GM21825 (cell line): Measurements from ENCODE around the gene CPD.
"Not testable (repeated sequence)": the region's sequence is repeated elsewhere in the genome, so short reads cannot be mapped to it uniquely, and the experiment has no call there.

ENCODE experiments used
- ATAC-seq: cut with Tn5 transposase; IDR thresholded peaks from one replicate; pipeline ENCODE4 v1.9.1; 2021; ENCODE audit warnings: mild to moderate bottlenecking, moderate library complexity; ENCODE audit not compliant: unreplicated experiment

The CPD gene

DNA sequence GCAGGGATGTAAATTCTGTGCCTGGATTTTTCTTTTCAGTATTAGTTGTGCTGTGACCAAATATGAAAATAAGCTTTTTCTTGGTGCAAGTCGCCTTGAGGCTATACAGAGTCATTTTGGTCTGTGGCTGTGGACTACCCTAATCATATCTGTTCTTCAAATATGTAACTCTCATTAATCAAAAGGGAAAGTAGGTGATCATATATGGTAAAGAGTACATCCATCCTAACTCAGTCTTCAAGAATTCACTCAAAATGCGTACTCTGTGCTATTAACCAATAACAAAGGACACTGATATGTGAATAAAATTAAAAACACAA lies 2.6 kb downstream of the CPD start:
- ATAC-seq: no peak

DNA sequence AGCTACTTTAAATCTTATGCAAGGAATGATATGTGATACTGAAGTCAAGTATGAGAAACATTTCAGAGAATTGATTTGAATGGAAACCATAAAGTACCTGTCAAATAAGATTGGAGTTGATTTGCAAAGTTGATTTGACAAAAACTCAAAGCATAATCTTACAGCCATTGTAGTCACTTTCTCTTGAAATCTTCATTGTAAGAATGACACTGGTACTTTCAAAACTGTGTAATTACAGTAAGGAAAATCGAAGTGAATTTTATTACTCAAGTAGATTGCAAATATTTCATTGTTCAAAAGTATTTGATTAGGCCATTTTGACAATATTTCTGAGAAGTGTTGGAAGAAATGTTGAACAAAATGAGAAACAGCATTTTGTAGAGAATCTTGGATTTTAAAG lies 3.6 kb downstream of the CPD start:
- ATAC-seq: no peak

DNA sequence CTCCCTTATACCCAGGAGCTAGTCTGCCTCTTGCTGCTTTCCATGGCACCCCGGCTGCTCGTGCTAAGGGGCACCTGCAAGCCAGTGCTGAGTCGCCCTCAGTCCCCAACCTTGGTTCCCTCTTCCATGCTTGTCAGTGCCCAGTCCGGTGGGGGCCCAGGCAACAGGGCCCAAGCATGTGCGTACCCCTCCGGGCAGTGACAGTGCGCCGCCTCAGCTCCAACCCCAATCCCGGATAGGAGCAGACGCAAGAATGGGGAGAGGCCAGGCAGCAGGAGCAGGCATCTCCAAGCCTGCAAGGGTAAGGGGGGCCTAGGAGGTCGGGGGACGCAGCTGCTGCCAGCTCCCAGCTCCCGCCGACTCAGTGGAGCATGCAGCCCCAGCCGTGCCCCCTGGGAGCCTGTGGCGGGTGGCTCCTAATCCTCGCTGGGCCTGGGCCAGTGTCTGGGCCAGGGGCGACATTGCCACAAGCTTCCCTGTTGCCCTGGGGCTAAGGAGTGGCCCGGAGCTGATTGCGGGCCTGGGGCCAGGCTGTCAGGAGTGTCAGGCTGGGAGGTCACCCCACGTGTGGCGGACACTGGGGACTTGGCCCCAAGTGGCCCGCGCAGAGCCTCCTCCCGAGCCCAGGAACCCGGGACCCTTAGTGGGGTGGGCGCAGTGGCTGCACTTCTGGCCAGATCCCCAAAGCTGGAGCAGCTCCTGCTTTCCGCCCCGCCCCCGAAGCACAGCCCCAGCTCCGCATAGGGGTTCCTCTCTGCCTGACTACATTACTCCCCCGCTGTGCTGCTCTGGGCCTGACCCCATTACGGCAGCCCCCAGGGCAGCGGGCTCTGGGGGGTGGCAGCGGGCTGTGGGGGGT lies 9.8 kb downstream of the CPD start:
- ATAC-seq: no peak

DNA sequence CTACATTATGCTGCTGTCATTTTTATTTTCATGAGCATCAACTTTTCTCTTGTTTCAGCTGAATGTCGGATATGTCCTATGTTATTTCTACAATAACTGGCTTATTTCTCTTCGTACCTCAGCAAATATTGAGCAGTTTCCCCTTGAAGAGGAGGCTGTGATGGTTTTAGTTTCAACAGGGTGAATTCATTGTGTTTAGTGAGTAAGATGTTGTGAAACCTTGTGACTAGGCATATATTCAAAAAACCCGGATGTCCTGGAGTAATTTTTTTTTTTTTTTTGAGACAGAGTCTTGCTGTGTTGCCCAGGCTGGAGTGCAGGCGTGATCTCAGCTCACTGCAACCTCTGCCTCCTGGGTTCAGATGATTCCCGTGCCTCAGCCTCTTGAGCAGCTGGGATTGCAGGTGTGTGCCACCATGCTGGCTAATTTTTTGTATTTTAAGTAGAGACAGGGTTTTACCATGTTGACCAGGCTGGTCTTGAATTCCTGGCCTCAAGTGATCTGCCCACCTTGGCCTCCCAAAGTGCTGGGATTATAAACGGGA lies 11.1 kb downstream of the CPD start:
- ATAC-seq: no peak

DNA sequence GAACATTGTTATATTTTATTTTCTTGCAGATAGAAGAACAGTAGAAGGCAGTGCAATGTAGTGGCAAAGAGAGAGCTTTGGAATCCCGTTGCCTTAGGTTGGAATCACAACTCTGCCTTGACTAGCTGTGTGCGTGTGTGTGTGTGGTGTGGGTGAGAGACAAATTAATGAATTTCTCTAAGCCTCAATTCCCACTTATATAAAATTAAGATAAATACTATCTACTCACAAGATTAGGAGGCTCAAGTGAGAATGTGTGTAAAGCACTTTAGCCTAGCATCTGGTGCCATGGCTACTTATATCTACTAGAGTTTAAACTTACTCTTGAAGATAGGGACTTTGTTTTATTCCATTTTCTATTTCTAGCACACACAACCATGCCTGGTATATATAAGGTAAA lies 12.8 kb downstream of the CPD start:
- no peak for ATAC-seq

DNA sequence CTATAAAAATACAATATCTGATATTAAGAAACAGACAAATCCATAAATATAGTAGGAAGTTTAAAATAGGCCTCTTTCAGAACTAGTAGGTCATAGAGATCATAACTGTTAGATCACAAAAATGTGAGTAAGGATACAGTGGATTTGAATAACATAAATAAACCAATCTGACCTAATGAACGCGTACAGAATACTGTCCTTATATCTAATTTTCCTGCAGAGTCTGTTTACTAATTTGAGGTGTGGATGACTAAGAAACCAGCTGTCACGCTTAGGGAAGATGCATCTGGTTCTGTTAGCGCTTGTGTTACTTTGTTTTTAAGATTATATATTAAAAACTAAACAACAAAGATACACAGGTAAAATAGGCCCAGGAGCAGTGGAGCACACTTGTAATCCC lies 14.8 kb downstream of the CPD start:
- no peak for ATAC-seq

DNA sequence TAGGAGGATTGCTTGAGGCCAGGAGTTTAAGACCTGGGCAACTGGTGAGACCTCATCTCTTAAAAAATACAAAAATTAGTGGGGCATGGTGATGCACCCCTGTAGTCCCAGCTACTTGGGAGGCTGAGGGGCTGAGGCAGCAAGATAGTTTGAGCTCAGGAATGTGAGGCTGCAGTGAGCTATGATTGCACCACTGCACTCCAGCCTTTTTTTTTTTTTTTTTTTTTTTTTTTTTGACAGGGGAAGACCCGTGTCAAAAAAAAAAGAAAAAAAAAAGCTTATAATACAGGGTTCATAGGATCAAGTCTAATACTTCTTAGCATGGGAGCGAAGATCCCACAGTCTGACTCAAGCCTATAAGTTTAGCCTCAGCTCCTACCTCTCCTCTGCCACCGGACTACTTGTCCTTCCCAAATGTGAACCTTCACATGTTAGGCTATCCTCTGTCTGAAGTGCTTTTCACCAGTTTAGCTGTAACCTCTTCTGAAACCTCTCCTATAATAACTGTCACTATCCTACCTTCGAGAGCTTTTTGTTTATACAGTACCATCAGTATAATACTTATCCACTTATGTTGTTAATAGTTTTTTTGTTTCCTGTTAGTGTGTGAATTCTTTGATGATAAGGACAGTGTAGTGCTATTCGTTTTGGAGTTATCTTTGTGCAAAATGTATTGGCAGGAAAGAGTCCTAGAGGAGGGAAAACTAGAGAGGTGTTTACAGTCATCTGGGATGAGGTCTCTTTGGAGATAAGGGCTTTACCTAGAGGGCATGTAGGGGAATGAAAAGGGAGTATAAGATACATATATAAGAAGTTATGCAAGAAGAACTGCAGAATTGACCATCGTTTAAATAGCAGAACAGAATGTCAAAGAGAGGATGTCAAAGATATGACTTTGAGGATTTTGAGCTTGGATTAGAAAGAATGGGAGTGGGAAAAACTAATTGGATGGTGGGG lies 15.5 kb downstream of the CPD start:
- ATAC-seq: no peak

DNA sequence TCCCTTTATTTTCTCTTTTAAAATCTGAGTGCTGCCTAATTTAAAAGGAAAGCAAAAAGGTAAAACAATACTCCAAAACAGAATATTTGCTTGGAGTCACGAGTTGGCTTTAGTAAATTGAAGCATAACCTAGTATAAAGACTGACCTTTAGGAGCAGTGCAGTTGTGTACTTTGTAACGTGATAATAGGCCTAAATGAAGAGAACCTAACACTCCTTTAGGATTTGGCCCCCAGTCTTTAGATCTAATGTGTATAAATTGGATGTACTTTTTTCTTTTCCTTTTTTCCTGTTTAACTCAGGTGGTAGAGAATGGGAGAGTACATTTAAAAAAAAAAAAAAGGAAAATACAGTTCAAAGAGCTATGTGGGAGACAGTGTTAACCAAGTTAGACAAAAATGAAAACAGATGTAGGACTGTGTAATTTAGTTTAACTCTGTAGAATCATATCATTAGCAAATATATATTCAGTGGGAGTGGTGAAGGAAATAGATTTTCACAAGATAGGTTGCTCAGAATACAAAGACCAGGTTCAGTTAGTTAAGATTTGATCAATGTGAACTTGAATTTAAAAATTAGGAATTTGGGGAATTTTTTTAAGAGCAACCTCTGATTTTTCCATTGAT lies 16.8 kb downstream of the CPD start:
- ATAC-seq: no peak

DNA sequence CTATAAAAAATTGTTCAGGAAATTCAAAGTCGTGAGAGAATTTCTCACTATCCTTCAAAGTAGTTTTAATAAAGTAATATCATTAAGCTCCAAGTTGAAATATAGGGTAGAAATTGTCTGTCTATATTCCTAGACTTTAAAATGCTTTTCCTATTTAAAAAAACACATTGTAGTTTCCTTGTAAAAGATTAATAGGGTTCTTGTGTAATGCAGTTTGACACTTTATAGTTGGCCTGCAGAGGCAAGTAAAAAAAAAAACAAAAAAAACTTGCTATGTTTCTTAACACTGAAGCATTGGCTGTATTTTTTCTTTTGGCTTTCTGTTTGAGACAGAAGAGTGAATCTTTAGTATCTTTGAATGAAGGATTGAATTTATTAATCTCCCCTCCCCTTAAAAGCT lies 17.4 kb downstream of the CPD start:
- ATAC-seq: no peak

DNA sequence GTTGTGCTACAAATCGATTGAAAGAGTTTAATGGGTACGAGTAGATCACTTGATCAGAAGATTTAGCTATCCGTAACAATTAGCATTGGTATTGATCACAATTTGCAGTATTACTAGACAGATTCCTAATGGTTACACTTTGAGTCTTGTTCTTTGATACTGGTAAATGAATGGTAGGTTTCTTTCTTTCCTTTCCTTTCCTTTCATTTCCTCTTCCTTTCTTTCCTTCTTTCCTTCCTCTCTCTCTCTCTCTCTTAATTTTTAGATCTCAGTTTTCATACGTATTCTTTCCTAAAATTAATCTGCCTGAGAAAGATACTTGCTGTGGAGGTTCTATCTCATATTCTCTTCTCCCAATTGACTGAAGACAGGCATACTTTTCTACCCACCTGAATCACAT lies 17.9 kb downstream of the CPD start:
- ATAC-seq: no peak

DNA sequence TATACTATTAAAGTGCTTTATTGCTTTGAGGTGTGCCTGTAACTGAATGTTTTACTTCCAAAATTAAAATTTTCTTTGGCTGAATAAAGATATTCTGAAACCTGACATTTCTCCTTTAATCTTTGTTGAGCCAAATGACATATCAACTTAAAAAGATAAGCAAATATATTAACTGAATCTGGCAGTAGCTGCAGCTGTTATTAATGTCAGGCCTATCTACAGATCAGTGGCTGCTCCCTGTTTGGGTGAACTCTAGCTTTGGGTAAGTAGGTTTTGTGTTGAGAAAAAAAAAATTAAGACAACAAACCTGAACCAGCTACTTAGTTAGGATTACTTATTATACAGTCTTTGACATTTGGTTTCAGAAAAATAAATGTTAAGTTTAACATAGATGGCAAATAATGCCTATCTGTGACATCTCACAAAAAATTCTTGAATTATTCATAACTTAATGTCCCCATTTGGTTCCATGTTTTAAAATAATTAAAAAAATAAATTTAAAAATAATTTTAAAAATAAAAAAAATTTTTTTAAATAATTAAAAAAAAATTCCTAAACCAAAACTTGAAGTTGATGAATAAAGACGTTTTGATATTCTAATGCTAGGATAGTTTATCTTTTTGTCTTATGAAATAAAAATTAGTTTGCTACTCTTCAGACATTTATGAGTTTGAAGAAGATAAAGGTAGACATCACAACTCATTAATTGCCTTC lies 19.8 kb downstream of the CPD start:
- ATAC-seq: no peak

DNA sequence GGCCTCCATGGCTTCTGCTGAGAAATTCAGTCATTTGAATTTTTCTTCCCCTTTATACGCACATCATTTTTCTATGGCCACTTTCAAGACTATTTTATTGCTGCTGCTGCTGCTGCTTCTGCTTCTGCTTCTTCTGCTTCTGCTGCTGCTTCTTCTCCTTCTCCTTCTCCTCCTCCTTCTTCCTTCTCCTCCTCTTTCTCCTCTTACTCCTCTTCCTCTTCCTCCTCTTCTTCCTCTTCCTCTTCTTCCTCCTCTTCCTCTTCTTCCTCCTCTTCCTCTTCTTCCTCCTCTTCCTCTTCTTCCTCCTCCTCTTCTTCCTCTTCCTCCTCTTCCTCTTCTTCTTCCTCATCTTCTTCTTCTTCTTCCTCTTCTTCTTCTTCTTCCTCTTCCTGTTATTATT lies 22.4 kb downstream of the CPD start:
- ATAC-seq: no peak

DNA sequence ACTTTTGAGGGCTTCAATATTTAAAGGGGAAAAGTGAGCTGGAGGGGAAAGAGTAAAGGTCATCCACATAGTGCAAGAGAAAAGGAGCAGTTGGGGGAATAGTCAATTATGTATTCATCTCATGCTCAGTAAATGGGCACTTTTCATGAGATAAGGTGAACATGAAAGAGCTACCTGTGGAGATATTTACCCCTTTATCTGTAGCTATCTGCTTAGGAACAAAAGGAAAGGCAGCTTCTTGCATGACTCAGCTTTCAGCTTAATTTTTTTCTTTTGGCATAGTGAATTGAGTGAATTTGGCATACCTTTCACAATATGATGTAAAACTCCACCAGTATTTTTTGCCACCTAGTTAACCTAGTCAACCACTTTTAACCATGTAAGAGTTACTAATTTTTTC lies 26.4 kb downstream of the CPD start:
- no peak for ATAC-seq

DNA sequence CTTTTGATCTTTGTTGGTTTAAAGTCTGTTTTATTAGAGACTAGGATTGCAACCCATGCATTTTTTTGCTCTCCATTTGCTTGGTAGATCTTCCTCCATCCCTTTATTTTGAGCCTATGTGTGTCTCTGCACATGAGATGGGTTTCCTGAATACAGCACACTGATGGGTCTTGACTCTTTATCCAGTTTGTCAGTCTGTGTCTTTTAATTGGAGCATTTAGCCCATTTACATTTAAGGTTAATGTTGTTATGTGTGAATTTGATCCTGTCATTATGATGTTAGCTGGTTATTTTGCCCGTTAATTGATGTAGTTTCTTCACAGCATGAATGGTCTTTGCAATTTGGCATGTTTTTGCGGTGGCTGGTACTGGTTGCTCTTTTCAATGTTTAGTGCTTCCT lies 31.9 kb downstream of the CPD start:
- ATAC-seq: not testable (repeated sequence)

DNA sequence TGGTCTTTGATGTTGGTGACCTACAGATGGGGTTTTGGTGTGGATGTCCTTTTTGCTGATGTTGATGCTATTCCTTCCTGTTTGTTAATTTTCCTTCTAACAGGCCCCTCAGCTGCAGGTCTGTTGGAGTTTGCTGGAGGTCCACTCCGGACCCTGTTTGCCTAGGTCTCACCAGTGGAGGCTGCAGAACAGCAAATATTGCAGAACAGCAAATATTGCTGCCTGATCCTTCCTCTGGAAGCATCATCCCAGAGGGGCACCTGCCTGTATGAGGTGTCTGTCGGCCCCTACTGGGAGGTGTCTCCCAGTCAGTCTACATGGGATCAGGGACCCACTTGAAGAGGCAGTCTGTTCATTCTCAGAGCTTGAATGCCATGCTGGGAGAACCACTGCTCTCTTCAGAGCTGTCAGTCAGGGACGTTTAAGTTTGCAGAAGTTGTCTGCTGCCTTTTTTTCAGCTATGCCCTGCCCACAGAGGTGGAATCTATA lies 33.3 kb downstream of the CPD start:
- ATAC-seq: not testable (repeated sequence)

DNA sequence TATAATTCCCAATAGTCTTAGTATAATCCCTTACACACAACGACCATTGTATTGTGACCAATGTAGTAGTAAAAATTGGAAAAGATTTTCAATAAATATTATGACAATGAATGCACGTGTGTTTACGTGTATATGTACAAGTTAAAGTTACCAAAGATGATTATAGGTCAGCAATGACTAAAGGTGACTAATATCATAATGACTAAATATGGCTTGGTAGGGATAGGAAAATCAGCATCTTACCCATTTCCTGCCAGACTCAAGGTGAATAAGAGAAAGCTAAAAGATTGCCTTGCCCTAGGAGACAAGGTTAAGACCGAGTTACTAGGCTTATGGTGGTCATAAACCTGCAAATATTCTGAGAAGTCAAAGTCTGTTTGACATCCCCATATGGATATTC lies 34.4 kb downstream of the CPD start:
- ATAC-seq: no peak

DNA sequence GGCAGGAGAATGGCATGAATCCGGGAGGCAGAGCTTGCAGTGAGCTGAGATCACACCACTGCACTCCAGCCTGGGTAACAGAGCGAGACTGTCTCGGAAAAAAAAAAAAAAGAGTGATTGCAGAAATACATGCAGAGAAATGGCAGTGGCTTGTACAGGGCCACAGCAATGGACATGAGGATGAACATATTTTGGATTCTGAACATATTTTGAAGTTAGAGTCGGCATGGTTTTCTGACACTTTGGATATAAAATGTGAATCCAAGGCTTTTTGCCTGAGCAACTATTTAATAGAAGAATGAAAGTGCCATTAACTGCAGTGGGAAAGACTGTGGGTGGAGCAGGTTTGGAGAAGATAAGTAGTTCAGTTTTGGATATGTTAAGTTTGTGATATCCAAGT lies 35.8 kb downstream of the CPD start:
- ATAC-seq: no peak

DNA sequence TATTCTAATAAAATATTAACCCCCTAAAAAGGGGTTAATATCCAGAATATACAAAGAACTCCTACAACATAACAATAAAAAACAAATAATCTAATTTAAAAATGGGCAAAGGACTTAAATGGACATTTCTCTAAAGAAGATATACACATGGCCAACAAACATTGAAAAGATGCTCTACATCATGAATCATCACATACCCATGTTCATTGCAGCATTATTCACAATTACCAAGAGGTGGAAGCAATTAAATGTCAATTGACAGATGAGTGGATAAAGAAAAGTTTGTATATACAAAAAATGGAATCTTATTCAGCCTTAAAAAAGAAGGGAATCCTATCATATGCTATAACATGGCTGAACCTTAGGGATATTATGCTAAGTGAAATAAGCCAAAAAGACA lies 36.8 kb downstream of the CPD start:
- ATAC-seq: no peak

DNA sequence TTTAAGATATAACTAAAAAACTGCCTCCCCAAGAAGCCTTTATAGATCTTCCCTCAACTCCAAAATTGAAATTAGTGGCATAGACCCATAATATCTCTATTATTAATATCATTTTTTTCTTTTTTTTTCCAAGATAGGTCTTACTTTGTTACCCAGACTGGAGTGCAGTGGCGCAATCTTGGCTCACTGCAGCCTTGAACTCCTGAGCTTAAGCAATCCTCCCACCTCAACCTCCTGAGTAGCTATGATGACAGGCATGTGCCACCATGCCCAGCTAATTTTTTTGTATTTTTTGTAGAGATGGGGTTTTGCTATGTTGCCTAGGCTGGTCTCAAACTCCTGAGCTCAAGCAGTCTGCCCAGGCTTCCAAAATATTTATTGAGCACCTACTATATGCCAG lies 39.3 kb downstream of the CPD start:
- ATAC-seq: not testable (repeated sequence)

DNA sequence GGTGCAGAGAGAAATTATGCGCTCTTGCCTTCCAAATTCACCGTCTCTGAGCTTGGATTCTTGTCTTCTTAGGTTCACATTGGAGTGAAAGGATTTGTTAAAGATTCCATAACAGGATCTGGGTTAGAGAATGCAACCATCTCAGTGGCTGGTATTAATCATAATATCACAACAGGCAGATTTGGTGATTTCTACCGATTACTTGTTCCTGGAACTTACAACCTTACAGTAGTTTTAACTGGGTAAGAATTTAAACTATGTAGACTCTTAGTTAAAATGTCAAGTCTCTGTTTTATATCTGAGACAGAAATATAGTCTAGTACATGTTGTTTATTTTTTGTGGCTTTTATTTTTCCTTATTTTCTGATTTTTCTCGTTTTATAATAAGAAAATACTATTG lies 42.9 kb downstream of the CPD start:
- ATAC-seq: no peak

DNA sequence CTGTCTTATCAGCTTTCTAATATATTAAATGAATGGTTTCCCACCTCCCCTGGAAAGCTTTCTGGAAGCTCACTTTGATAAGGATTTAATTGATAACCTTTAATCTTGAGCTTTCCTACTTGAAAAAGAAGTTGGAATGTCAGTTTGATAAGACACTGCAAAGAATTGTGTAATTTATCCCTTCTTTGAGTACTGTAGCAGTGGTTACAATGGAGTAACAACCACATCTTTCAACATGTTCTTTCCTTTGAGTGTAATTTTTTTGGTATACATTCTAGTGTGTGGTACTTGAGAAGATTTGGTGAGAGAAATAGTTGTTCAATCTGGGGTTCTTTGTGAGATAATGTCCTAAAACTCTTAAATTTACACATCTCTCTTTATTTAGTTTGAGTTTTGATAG lies 43.4 kb downstream of the CPD start:
- ATAC-seq: no peak
